Testis (tissue), 2 donors: ENCODE measurements around the gene TMSB4Y.
A peak's percentile ranks its signal among the peaks of the same experiment; 100 is the strongest.

Experiments used
- CTCF ChIP-seq, 3 experiments: fragments of 450-650 bp in 2 of 3; fragments of 200-600 bp in 1 of 3; sonication (generic) in 1 of 3; IDR thresholded peaks; one replicate each; pipeline ENCODE4 v1.5.1; 2016 to 2019; ENCODE audit warnings: antibody characterized with exemption in 3 of 3, mild to moderate bottlenecking in 2 of 3, moderate library complexity in 1 of 3
- POLR2A ChIP-seq: fragments of 450-650 bp; IDR thresholded peaks from one replicate; pipeline ENCODE4 v1.6.1; 2017; ENCODE audit warnings: antibody characterized with exemption, mild to moderate bottlenecking, moderate library complexity

- TF ChIP-seq CTCF (IDR thresholded peaks at IDR 0.05) (peak in 2 of 3 experiments; percentile 30 to 44), POLR2A (no peak)
Measured at GRCh38 chrY:13738618-13739017, 34.9 kb downstream of the TMSB4Y start.
